Measurements from ENCODE around the gene CCDC127. TPM values are rescaled to one million over a fixed set of nuclear protein-coding genes. Genes with fewer than 3 reads are reported as not detected.
A peak's percentile ranks its signal among the peaks of the same experiment; 100 is the strongest.
"Not testable (repeated sequence)": the region's sequence is repeated elsewhere in the genome, so short reads cannot be mapped to it uniquely, and the experiment has no call there.

Gene CCDC127
- total RNA-seq, 1 experiment from 2014 or later = 5.4 TPM

DNA sequence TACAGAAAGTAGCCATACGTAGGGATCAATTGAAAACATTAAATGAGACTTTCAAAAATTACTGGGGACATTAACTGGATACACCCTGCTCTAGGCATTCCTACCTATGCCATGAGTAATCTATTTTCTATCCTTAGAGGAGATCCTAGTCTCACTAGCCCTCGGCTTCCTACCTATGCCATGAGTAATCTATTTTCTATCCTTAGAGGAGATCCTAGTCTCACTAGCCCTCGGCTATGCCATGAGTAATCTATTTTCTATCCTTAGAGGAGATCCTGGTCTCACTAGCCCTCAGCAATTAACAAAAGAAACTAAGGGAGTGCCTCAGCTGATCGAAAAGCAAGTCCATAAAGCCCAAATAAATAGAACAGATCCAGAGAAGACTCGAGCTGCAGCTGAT, 27.8 kb upstream of the CCDC127 start:
- H3K27me3 ChIP-seq (ENCODE audit: low read length); H3K9me2 ChIP-seq (replicated peaks; ENCODE audit: low read length); H3K9ac ChIP-seq (ENCODE audit: low read length); H3K9me3 ChIP-seq (ENCODE audit: low read length); H3K27ac ChIP-seq (ENCODE audit: low read length); H4K20me1 ChIP-seq (ENCODE audit: low read length); BruUV-seq (replicated peaks); H3K79me2 ChIP-seq (ENCODE audit: low read length); H2AFZ ChIP-seq (ENCODE audit: low read length); intact Hi-C loops (cut with micrococcal nuclease); CTCF ChIA-PET; H3K4me1 ChIP-seq (ENCODE audit: insufficient read depth, low read length); H3F3A ChIP-seq (ENCODE audit: low read length, unreplicated experiment); POLR2A ChIA-PET (ENCODE audit: unreplicated experiment); H3K4me2 ChIP-seq (ENCODE audit: low read length); H3K4me3 ChIP-seq (ENCODE audit: low read length): not testable (repeated sequence)
- H3K36me3 ChIP-seq (ENCODE audit: low read depth, low read length) = peaks cover 57% of the 10 kb centered on the region
- DNase-seq (peak; percentile 59), ATAC-seq (peak; percentile 66)

- H3K27ac ChIP-seq (ENCODE audit: low read length); CTCF ChIA-PET; ATAC-seq; H3K4me1 ChIP-seq (ENCODE audit: insufficient read depth, low read length); H3K9me2 ChIP-seq (replicated peaks; ENCODE audit: low read length); H3K4me2 ChIP-seq (ENCODE audit: low read length); BruUV-seq (replicated peaks); H2AFZ ChIP-seq (ENCODE audit: low read length); H3F3A ChIP-seq (ENCODE audit: low read length, unreplicated experiment); H3K9ac ChIP-seq (ENCODE audit: low read length); H3K4me3 ChIP-seq (ENCODE audit: low read length); H3K79me2 ChIP-seq (ENCODE audit: low read length); H4K20me1 ChIP-seq (ENCODE audit: low read length); H3K27me3 ChIP-seq (ENCODE audit: low read length); POLR2A ChIA-PET (ENCODE audit: unreplicated experiment); H3K9me3 ChIP-seq (ENCODE audit: low read length); intact Hi-C loops (cut with micrococcal nuclease); DNase-seq: not testable (repeated sequence)
- H3K36me3 ChIP-seq (ENCODE audit: low read depth, low read length) = peaks cover 63% of the 10 kb centered on the region
Measured at GRCh38 chr5:243683-244367, 25.9 kb upstream of the CCDC127 start.

- H4K20me1 ChIP-seq (ENCODE audit: low read length); ATAC-seq; H2AFZ ChIP-seq (ENCODE audit: low read length); H3K4me3 ChIP-seq (ENCODE audit: low read length); POLR2A ChIA-PET (ENCODE audit: unreplicated experiment); CTCF ChIA-PET; BruUV-seq (replicated peaks); H3K9ac ChIP-seq (ENCODE audit: low read length); H3K27ac ChIP-seq (ENCODE audit: low read length); H3K27me3 ChIP-seq (ENCODE audit: low read length); H3K9me3 ChIP-seq (ENCODE audit: low read length); DNase-seq; H3K4me1 ChIP-seq (ENCODE audit: insufficient read depth, low read length); H3F3A ChIP-seq (ENCODE audit: low read length, unreplicated experiment); H3K79me2 ChIP-seq (ENCODE audit: low read length); H3K4me2 ChIP-seq (ENCODE audit: low read length); intact Hi-C loops (cut with micrococcal nuclease); H3K9me2 ChIP-seq (replicated peaks; ENCODE audit: low read length): not testable (repeated sequence)
- peaks cover 47% of the 10 kb centered on the region for H3K36me3 ChIP-seq (ENCODE audit: low read depth, low read length)
Measured at GRCh38 chr5:241045-241669, 23.2 kb upstream of the CCDC127 start.

- H2AFZ ChIP-seq (ENCODE audit: low read length); H3K79me2 ChIP-seq (ENCODE audit: low read length); H3F3A ChIP-seq (ENCODE audit: low read length, unreplicated experiment); H3K9me3 ChIP-seq (ENCODE audit: low read length); BruUV-seq (replicated peaks); H3K4me3 ChIP-seq (ENCODE audit: low read length); H3K4me2 ChIP-seq (ENCODE audit: low read length); H3K9ac ChIP-seq (ENCODE audit: low read length); H3K4me1 ChIP-seq (ENCODE audit: insufficient read depth, low read length); ATAC-seq; H4K20me1 ChIP-seq (ENCODE audit: low read length); DNase-seq; POLR2A ChIA-PET (ENCODE audit: unreplicated experiment); intact Hi-C loops (cut with micrococcal nuclease); H3K27me3 ChIP-seq (ENCODE audit: low read length); H3K9me2 ChIP-seq (replicated peaks; ENCODE audit: low read length); H3K27ac ChIP-seq (ENCODE audit: low read length); CTCF ChIA-PET: not testable (repeated sequence)
- peaks cover 44% of the 10 kb centered on the region for H3K36me3 ChIP-seq (ENCODE audit: low read depth, low read length)
Measured at GRCh38 chr5:240550-240949, 22.6 kb upstream of the CCDC127 start.

DNA sequence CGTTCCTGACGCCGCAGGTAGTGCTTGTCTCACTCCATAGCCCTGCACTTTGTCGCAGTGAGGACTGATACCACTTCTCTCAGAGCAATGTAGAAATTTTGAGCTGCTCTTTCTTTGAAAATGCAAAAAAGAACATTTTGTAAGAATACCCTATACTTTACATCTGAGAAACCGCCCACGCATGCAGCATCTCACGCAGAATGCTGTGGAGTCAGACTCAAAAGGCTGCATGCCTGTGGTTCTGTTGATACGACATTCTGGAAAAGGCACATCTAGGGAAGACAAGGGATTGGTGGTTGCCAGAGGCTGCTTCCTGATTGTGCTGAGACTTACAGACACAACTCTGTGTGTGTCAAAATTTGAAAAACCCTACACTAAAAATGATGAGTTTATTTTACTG, 20.0 kb upstream of the CCDC127 start:
- H3K9me3 ChIP-seq (ENCODE audit: low read length); H3K4me3 ChIP-seq (ENCODE audit: low read length); H3F3A ChIP-seq (ENCODE audit: low read length, unreplicated experiment); H3K4me1 ChIP-seq (ENCODE audit: insufficient read depth, low read length); H4K20me1 ChIP-seq (ENCODE audit: low read length); DNase-seq; intact Hi-C loops (cut with micrococcal nuclease); BruUV-seq (replicated peaks); POLR2A ChIA-PET (ENCODE audit: unreplicated experiment); H3K27ac ChIP-seq (ENCODE audit: low read length); H3K9me2 ChIP-seq (replicated peaks; ENCODE audit: low read length); H3K9ac ChIP-seq (ENCODE audit: low read length); H3K4me2 ChIP-seq (ENCODE audit: low read length); H3K79me2 ChIP-seq (ENCODE audit: low read length); CTCF ChIA-PET; H2AFZ ChIP-seq (ENCODE audit: low read length); ATAC-seq; H3K27me3 ChIP-seq (ENCODE audit: low read length): not testable (repeated sequence)
- peaks cover 49% of the 10 kb centered on the region for H3K36me3 ChIP-seq (ENCODE audit: low read depth, low read length)

DNA sequence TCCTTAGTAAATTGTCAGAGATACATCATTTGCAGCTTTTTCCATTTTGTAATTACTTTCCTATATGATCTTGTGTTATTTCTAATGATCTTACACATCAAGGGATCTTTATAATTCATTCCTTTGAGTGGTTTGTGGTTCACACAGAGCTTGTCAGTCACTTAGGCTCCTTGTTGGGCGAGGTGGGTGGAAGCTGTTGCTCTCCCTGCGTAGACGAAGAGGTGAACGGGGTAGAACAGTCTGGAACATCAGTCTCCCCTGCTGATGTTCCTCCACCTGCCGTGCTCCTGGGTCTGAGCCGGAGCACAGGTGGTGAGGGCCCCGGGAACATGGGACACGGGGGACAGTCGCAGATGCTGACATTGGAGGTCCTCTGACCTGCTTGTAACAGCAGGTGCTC, 17.6 kb upstream of the CCDC127 start:
- H3K4me1 ChIP-seq (ENCODE audit: insufficient read depth, low read length); H3K27me3 ChIP-seq (ENCODE audit: low read length); H2AFZ ChIP-seq (ENCODE audit: low read length); CTCF ChIA-PET; POLR2A ChIA-PET (ENCODE audit: unreplicated experiment); H3K9ac ChIP-seq (ENCODE audit: low read length); H3F3A ChIP-seq (ENCODE audit: low read length, unreplicated experiment); ATAC-seq; H3K4me3 ChIP-seq (ENCODE audit: low read length); H4K20me1 ChIP-seq (ENCODE audit: low read length); H3K4me2 ChIP-seq (ENCODE audit: low read length); H3K9me3 ChIP-seq (ENCODE audit: low read length); DNase-seq; H3K79me2 ChIP-seq (ENCODE audit: low read length); H3K9me2 ChIP-seq (replicated peaks; ENCODE audit: low read length); BruUV-seq (replicated peaks); H3K27ac ChIP-seq (ENCODE audit: low read length); intact Hi-C loops (cut with micrococcal nuclease): not testable (repeated sequence)
- peaks cover 36% of the 10 kb centered on the region for H3K36me3 ChIP-seq (ENCODE audit: low read depth, low read length)
